Measurements from ENCODE around the gene SLC35F4.

DNA sequence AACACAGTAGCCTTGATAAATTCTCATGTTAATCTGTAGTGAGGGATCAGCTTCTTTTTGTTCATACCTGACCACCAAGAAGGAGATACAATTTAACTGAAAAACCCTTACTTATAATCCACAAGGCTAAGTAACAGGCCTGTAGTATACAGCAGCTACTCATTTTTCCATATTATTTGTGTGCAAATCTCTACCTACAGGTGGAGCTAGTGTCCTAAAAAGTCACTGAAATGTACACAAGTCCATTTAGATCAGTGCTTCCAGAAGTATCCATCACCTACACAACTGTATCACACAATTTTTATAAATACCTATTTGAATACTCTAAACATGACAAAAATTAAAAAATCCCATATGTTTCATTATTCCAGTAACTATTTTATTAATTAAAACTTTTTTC, 173.2 kb downstream of the SLC35F4 start:
- TF ChIP-seq, protein P1, sequence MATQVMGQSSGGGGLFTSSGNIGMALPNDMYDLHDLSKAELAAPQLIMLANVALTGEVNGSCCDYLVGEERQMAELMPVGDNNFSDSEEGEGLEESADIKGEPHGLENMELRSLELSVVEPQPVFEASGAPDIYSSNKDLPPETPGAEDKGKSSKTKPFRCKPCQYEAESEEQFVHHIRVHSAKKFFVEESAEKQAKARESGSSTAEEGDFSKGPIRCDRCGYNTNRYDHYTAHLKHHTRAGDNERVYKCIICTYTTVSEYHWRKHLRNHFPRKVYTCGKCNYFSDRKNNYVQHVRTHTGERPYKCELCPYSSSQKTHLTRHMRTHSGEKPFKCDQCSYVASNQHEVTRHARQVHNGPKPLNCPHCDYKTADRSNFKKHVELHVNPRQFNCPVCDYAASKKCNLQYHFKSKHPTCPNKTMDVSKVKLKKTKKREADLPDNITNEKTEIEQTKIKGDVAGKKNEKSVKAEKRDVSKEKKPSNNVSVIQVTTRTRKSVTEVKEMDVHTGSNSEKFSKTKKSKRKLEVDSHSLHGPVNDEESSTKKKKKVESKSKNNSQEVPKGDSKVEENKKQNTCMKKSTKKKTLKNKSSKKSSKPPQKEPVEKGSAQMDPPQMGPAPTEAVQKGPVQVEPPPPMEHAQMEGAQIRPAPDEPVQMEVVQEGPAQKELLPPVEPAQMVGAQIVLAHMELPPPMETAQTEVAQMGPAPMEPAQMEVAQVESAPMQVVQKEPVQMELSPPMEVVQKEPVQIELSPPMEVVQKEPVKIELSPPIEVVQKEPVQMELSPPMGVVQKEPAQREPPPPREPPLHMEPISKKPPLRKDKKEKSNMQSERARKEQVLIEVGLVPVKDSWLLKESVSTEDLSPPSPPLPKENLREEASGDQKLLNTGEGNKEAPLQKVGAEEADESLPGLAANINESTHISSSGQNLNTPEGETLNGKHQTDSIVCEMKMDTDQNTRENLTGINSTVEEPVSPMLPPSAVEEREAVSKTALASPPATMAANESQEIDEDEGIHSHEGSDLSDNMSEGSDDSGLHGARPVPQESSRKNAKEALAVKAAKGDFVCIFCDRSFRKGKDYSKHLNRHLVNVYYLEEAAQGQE (IDR thresholded peaks at IDR 0.05; ENCODE audit: insufficient read depth in 1 of 2, low read depth in 2 of 2, low read length in 2 of 2), result no peak
- no peak for TF ChIP-seq TAF1 (IDR thresholded peaks at IDR 0.05; ENCODE audit: borderline replicate concordance, insufficient read depth, low read length)
- no peak for TF ChIP-seq FOXP2 (optimal IDR thresholded peaks at IDR 0.05; ENCODE audit: borderline replicate concordance, extremely low read depth, extremely low read length, insufficient read depth)
- TF ChIP-seq POLR2AphosphoS5 (IDR thresholded peaks at IDR 0.05; ENCODE audit: low read depth, low read length), result no peak

Measured in PFSK-1 (cell line).